Spinal cord (tissue), 10 donors: ENCODE data around the gene TANGO2. TPM values are rescaled to one million over a fixed set of nuclear protein-coding genes. Genes with fewer than 3 reads are reported as not detected.

Source experiments
- DNase-seq, 6 donors: peaks; one replicate each; pipeline versions ENCODE4 v3.0.0 to v3.0.0-alpha.2; 2013 to 2015; ENCODE audit warnings: low spot score in 6 of 6, low read depth in 4 of 6
- H3K27ac ChIP-seq: one replicate; pipeline ENCODE4 v1.5.1; 2013; ENCODE audit warnings: low read depth, low read length, control low read depth
- H3K27me3 ChIP-seq: one replicate; pipeline ENCODE4 v1.6.1; 2013; ENCODE audit warnings: low read length; ENCODE audit not compliant: control insufficient read depth, insufficient read depth
- H3K36me3 ChIP-seq: one replicate; pipeline ENCODE4 v1.6.1; 2013; ENCODE audit warnings: low read length; ENCODE audit not compliant: control insufficient read depth, insufficient read depth
- H3K4me1 ChIP-seq: one replicate; pipeline ENCODE4 v1.6.1; 2013; ENCODE audit warnings: low read length; ENCODE audit not compliant: control insufficient read depth, insufficient read depth
- H3K4me3 ChIP-seq: one replicate; pipeline ENCODE4 v1.5.1; 2013; ENCODE audit warnings: low read depth, low read length, control low read depth
- H3K9me3 ChIP-seq: one replicate; pipeline ENCODE4 v1.6.1; 2013; ENCODE audit warnings: low read length; ENCODE audit not compliant: control insufficient read depth, insufficient read depth
- WGBS: methylation state at CpG from one replicate; pipeline ENCODE4 v1.1.5; 2013; ENCODE audit warnings: missing lambda C conversion rate; ENCODE audit not compliant: insufficient coverage; 5-methylcytosine and 5-hydroxymethylcytosine counted together
- long read RNA-seq, 4 donors: transcript quantifications; one replicate each; lab custom pipeline, GENCODE V29; 2026
- polyA plus RNA-seq, 2 donors: library from polyadenylated mRNA; unstranded; fragments of 120-200 nt; gene quantifications; one replicate each; pipeline ENCODE4 v1.2.1, GENCODE V29; 2013; ENCODE audit not compliant: insufficient read length in 2 of 2
- total RNA-seq, 2 donors: library from RNA; depleted of rRNA in 1 of 2; stranded (reverse); fragments of 120-200 nt in 1 of 2; fragments of >200 nt in 1 of 2; gene quantifications; one replicate each; pipeline versions ENCODE4 v1.2.3 to v1.2.4, GENCODE V29; 2013 to 2014
- donor health status: healthy.

The TANGO2 gene
- total RNA-seq (10 to 100 TPM; 17.9 to 25.8 TPM), polyA plus RNA-seq (10 to 100 TPM; 20.9 to 32.6 TPM)
- long read RNA-seq, donor 1, partial matches to known transcripts, result 0 of 1 reads
- long read RNA-seq, donor 1, other reads (novel, unspliced or antisense), result 0 of 1 reads
- long read RNA-seq, donor 2, result 0 reads
- long read RNA-seq, donor 3, result 0 reads
- long read RNA-seq, donor 4, partial matches to known transcripts, result 18 of 19 reads
- long read RNA-seq, donor 4, other reads (novel, unspliced or antisense), result 0 of 19 reads

- Histone ChIP-seq H3K9me3 (no peaks in the 10 kb centered on the region), H3K4me1 (peaks cover 50% of the 10 kb centered on the region), H3K27ac (peak within 1 kb of the TSS; percentile 11), H3K36me3 (peaks cover 6% of the 10 kb centered on the region), H3K4me3 (peak within 1 kb of the TSS; percentile 86), H3K27me3 (peaks cover 2% of the 10 kb centered on the region)
- under 1% methylated on average over 61 of the region's 61 CpGs for WGBS
- DNase-seq, result peak; percentile 68 to 97 (median 86)
These were observed at the start of gene TANGO2 for GRCh38 chr22:20020533-20021195. Gene TANGO2, plus strand, starts transcription at chr22:20021110. Its CDS starts 15,689 bp downstream, at chr22:20036799.

GRCh38 chr22:19971276-19972124 is 49.4 kb upstream of the TANGO2 start:
- 80% methylated on average over 19 of the region's 28 CpGs for WGBS
- Histone ChIP-seq H3K9me3 (no peaks in the 10 kb centered on the region), H3K4me3 (no peak overlapping the region), H3K27ac (no peak overlapping the region), H3K4me1 (peaks cover 58% of the 10 kb centered on the region), H3K27me3 (no peaks in the 10 kb centered on the region), H3K36me3 (peaks cover 99% of the 10 kb centered on the region)
- no peak for DNase-seq

GRCh38 chr22:19972251-19972650 is 48.7 kb upstream of the TANGO2 start:
- H3K9me3 ChIP-seq, result no peaks in the 10 kb centered on the region
- no peak for DNase-seq
- peaks cover 55% of the 10 kb centered on the region for H3K4me1 ChIP-seq
- WGBS, result 87% methylated on average over 9 of the region's 9 CpGs
- H3K36me3 ChIP-seq, result peaks cover 99% of the 10 kb centered on the region
- H3K27me3 ChIP-seq, result no peaks in the 10 kb centered on the region
- H3K4me3 ChIP-seq, result no peak overlapping the region
- H3K27ac ChIP-seq, result no peak overlapping the region

GRCh38 chr22:19972652-19973550 is 48.0 kb upstream of the TANGO2 start:
- no peak overlapping the region for H3K27ac ChIP-seq
- 91% methylated on average over 45 of the region's 50 CpGs for WGBS
- H3K9me3 ChIP-seq, result no peaks in the 10 kb centered on the region
- H3K27me3 ChIP-seq, result no peaks in the 10 kb centered on the region
- no peak overlapping the region for H3K4me3 ChIP-seq
- H3K36me3 ChIP-seq, result peaks cover 100% of the 10 kb centered on the region
- H3K4me1 ChIP-seq, result peaks cover 52% of the 10 kb centered on the region
- DNase-seq, result no peak

- 96% methylated on average over 41 of the region's 46 CpGs for WGBS
- Histone ChIP-seq H3K9me3 (no peaks in the 10 kb centered on the region), H3K27me3 (no peaks in the 10 kb centered on the region), H3K36me3 (peaks cover 100% of the 10 kb centered on the region), H3K27ac (peak overlapping the region; percentile 50), H3K4me1 (peaks cover 52% of the 10 kb centered on the region), H3K4me3 (no peak overlapping the region)
- DNase-seq, result no peak
These were observed 47.2 kb upstream of the TANGO2 start for GRCh38 chr22:19973551-19974267.

GRCh38 chr22:19974268-19974861 is 46.5 kb upstream of the TANGO2 start:
- WGBS, result 30% methylated on average over 5 of the region's 11 CpGs
- Histone ChIP-seq H3K4me1 (peaks cover 52% of the 10 kb centered on the region), H3K27ac (peak overlapping the region; percentile 86), H3K4me3 (no peak overlapping the region), H3K36me3 (peaks cover 100% of the 10 kb centered on the region), H3K9me3 (no peaks in the 10 kb centered on the region), H3K27me3 (no peaks in the 10 kb centered on the region)
- peak in 4 of 6 donors; percentile 65 to 89 (median 82) for DNase-seq

GRCh38 chr22:19974935-19975706 is 45.8 kb upstream of the TANGO2 start:
- H3K9me3 ChIP-seq, result no peaks in the 10 kb centered on the region
- H3K36me3 ChIP-seq, result peaks cover 100% of the 10 kb centered on the region
- no peak for DNase-seq
- no peak overlapping the region for H3K4me3 ChIP-seq
- 37% methylated on average over 11 of the region's 13 CpGs for WGBS
- H3K27me3 ChIP-seq, result no peaks in the 10 kb centered on the region
- H3K4me1 ChIP-seq, result peaks cover 52% of the 10 kb centered on the region
- peak overlapping the region; percentile 86 for H3K27ac ChIP-seq

GRCh38 chr22:19975707-19976035 is 45.2 kb upstream of the TANGO2 start:
- Histone ChIP-seq H3K36me3 (peaks cover 100% of the 10 kb centered on the region), H3K4me3 (no peak overlapping the region), H3K27ac (peak overlapping the region; percentile 86), H3K4me1 (peaks cover 50% of the 10 kb centered on the region), H3K27me3 (no peaks in the 10 kb centered on the region), H3K9me3 (no peaks in the 10 kb centered on the region)
- no CpG with 5 or more reads among the region's 4 CpGs for WGBS
- no peak for DNase-seq
